Esophagus muscularis mucosa (tissue), 4 donors: Measurements from ENCODE around the gene OSR1.

Source experiments
- CTCF ChIP-seq, 3 experiments: fragments of 200-600 bp in 2 of 3; fragments of 450-650 bp in 1 of 3; sonication (generic) in 2 of 3; IDR thresholded peaks; one replicate each; pipeline ENCODE4 v1.5.1; 2017 to 2019; ENCODE audit warnings: antibody characterized with exemption in 3 of 3, mild to moderate bottlenecking in 2 of 3, moderate library complexity in 1 of 3
- EP300 ChIP-seq: sonication (generic); formaldehyde crosslinking; IDR thresholded peaks from one replicate; pipeline ENCODE4 v1.6.1; 2017; ENCODE audit warnings: antibody characterized with exemption
- POLR2A ChIP-seq: fragments of 450-650 bp; IDR thresholded peaks from one replicate; pipeline ENCODE4 v1.6.1; 2017; ENCODE audit warnings: antibody characterized with exemption, moderate library complexity, mild to moderate bottlenecking, low read depth
- POLR2AphosphoS5 ChIP-seq, 2 donors: sonication (generic); formaldehyde crosslinking; IDR thresholded peaks; one replicate each; pipeline ENCODE4 v1.6.1; 2017; ENCODE audit warnings: antibody characterized with exemption in 2 of 2

- TF ChIP-seq EP300 = no peak
- TF ChIP-seq CTCF (IDR thresholded peaks at IDR 0.05) = no peak
- TF ChIP-seq POLR2A = no peak
- no peak for TF ChIP-seq POLR2AphosphoS5 (IDR thresholded peaks at IDR 0.05)
These were observed 38.7 kb downstream of the OSR1 start for GRCh38 chr2:19319698-19320097.
